HepG2 (cell line): ENCODE data around the gene FANCE. TPM values are rescaled to one million over a fixed set of nuclear protein-coding genes. Genes with fewer than 3 reads are reported as not detected.

ENCODE experiments used
- ATAC-seq: fragments of 200-7000 bp; cut with Tn5 transposase; 3 replicates; pipeline ENCODE4 v1.9.1; 2020; ENCODE audit warnings: mild to moderate bottlenecking, moderate library complexity
- BruUV-seq: library from RNA; stranded (reverse); fragments of 400-500 nt; replicated peaks from 2 replicates; lab custom pipeline; 2021; lab: Mats Ljungman, UMichigan
- CTCF ChIA-PET: fragments of 300-600 bp; formaldehyde crosslinking; extraction: SDS; loops from one replicate; lab custom pipeline; 2021; ENCODE audit warnings: low total read pairs, inconsistent platforms, low intra/inter-chr PET ratio; lab: Yijun Ruan, JAX
- POLR2A ChIA-PET: fragments of 350-600 bp; sonication (Branson Sonifier 250); formaldehyde crosslinking; loops from one replicate; lab custom pipeline; 2020; ENCODE audit warnings: antibody characterized with exemption, inconsistent platforms; lab: Yijun Ruan, JAX
- DNase-seq: peaks from one replicate; pipeline ENCODE4 v3.0.0-alpha.2; 2015; ENCODE audit warnings: low spot score
- FAIRE-seq: peaks from 3 replicates; lab custom pipeline; 2011; peaks lifted over from hg19 to GRCh38; lab: Jason Lieb, UNC
- H2AFZ ChIP-seq: one replicate; pipeline ENCODE4 v1.6.1; 2011; ENCODE audit warnings: low read length, inconsistent platforms
- H3K27ac ChIP-seq: fragments of 300-600 bp; 3 replicates; pipeline ENCODE4 v1.8.0; 2011; ENCODE audit warnings: mixed run types, mild to moderate bottlenecking, mixed read lengths, low read length, inconsistent platforms; ENCODE audit not compliant: insufficient read depth; ENCODE audit errors: extremely low read length
- H3K27me3 ChIP-seq, 2 experiments: fragments of 200-600 bp in 1 of 2; 2 replicates in 1 of 2; 3 replicates in 1 of 2; pipeline versions ENCODE4 v1.6.0 to v1.8.0; 2011; ENCODE audit warnings: low read length in 2 of 2, mild to moderate bottlenecking in 2 of 2, moderate library complexity in 2 of 2, inconsistent platforms in 1 of 2; ENCODE audit not compliant: insufficient read depth in 2 of 2, control insufficient read depth in 1 of 2
- H3K36me3 ChIP-seq, 2 experiments: fragments of 200-600 bp in 1 of 2; replicated peaks in 1 of 2; 2 replicates in 1 of 2; 3 replicates in 1 of 2; pipeline versions ENCODE4 v1.5.1 to v1.8.0; 2011; ENCODE audit warnings: low read length in 2 of 2, inconsistent platforms in 1 of 2; ENCODE audit not compliant: insufficient read depth in 2 of 2, control insufficient read depth in 1 of 2
- H3K4me1 ChIP-seq: 2 replicates; pipeline ENCODE4 v1.5.1; 2012; ENCODE audit warnings: low read length, inconsistent platforms; ENCODE audit not compliant: insufficient read depth
- H3K4me2 ChIP-seq: 2 replicates; pipeline ENCODE4 v1.6.0; 2011; ENCODE audit warnings: low read depth, low read length, inconsistent platforms
- H3K4me3 ChIP-seq, 3 experiments: fragments of 200-600 bp in 1 of 3; sonication (generic), shearing (Covaris generic) in 1 of 3; replicated peaks in 1 of 3; 2 replicates each; pipeline ENCODE4 v1.5.1; 2011 to 2016; ENCODE audit warnings: low read length in 3 of 3, inconsistent platforms in 2 of 3, low read depth in 2 of 3, mild to moderate bottlenecking in 2 of 3, control low read depth in 1 of 3, mixed read lengths in 1 of 3; ENCODE audit not compliant: insufficient read depth in 1 of 3
- H3K79me2 ChIP-seq: one replicate; pipeline ENCODE4 v1.6.1; 2011; ENCODE audit warnings: low read length, inconsistent platforms; ENCODE audit not compliant: insufficient read depth
- H3K9ac ChIP-seq: 2 replicates; pipeline ENCODE4 v1.6.0; 2011; ENCODE audit warnings: mild to moderate bottlenecking, low read depth, low read length, inconsistent platforms; ENCODE audit not compliant: insufficient read depth
- H3K9me3 ChIP-seq: 2 replicates; pipeline ENCODE4 v1.5.1; 2012; ENCODE audit warnings: mild to moderate bottlenecking, low read length
- H4K20me1 ChIP-seq: 2 replicates; pipeline ENCODE4 v1.6.0; 2011; ENCODE audit warnings: inconsistent platforms, mild to moderate bottlenecking, low read length, moderate library complexity; ENCODE audit not compliant: insufficient read depth
- AGO2 ChIP-seq: fragments of 200-400 bp; formaldehyde crosslinking; optimal IDR thresholded peaks from 2 replicates; pipeline ENCODE3; 2017; ENCODE audit warnings: mild to moderate bottlenecking, low read depth, low read length, moderate library complexity
- ATF7 ChIP-seq, 2 experiments: fragments of 450-650 bp in 1 of 2; sonication (generic) in 1 of 2; formaldehyde crosslinking in 1 of 2; IDR thresholded peaks; 2 replicates each; pipeline versions ENCODE4 v1.4.0 to v1.6.1; 2016 to 2020; ENCODE audit warnings: antibody characterized with exemption in 1 of 2, mild to moderate bottlenecking in 1 of 2, missing genetic modification reagents in 1 of 2
- CSRNP2 ChIP-seq: sonication (generic); formaldehyde crosslinking; conservative IDR thresholded peaks from 2 replicates; pipeline ENCODE4 v1.8.0; 2022; ENCODE audit warnings: low read depth, missing genetic modification reagents
- DDIT3 ChIP-seq: sonication (generic); formaldehyde crosslinking; IDR thresholded peaks from 2 replicates; pipeline ENCODE4 v1.4.0; 2020; ENCODE audit warnings: mild to moderate bottlenecking, missing genetic modification reagents
- HDAC2 ChIP-seq: sonication (generic); formaldehyde crosslinking; IDR thresholded peaks from 2 replicates; pipeline ENCODE4 v1.4.0; 2020; ENCODE audit warnings: missing genetic modification reagents
- NFKB2 ChIP-seq: sonication (generic); formaldehyde crosslinking; IDR thresholded peaks from 2 replicates; pipeline ENCODE4 v1.4.0; 2020; ENCODE audit warnings: missing genetic modification reagents, borderline replicate concordance
- NR0B2 ChIP-seq: sonication (generic); formaldehyde crosslinking; IDR thresholded peaks from 2 replicates; pipeline ENCODE4 v1.4.0; 2020; ENCODE audit warnings: mild to moderate bottlenecking, missing genetic modification reagents
- NR1H2 ChIP-seq: sonication (generic); formaldehyde crosslinking; IDR thresholded peaks from 2 replicates; pipeline ENCODE4 v1.8.1; 2022; ENCODE audit warnings: low read depth, missing genetic modification reagents, borderline replicate concordance
- POGZ ChIP-seq: sonication (generic); formaldehyde crosslinking; IDR thresholded peaks from 2 replicates; pipeline ENCODE4 v1.4.0; 2020; ENCODE audit warnings: mild to moderate bottlenecking, missing genetic modification reagents
- POLR2AphosphoS2 ChIP-seq: IDR thresholded peaks from 2 replicates; pipeline ENCODE4 v1.6.1; 2011; ENCODE audit warnings: low read depth, low read length, improper control_type of control experiment
- POLR2G ChIP-seq: fragments of 200-400 bp; formaldehyde crosslinking; IDR thresholded peaks from 2 replicates; pipeline ENCODE4 v1.6.1; 2018; ENCODE audit warnings: mild to moderate bottlenecking, low read depth, low read length, moderate library complexity
- RBM22 ChIP-seq: fragments of 200-400 bp; formaldehyde crosslinking; optimal IDR thresholded peaks from 2 replicates; pipeline ENCODE3; 2017; ENCODE audit warnings: mild to moderate bottlenecking, low read length, moderate library complexity
- SOX5 ChIP-seq: IDR thresholded peaks from 2 replicates; pipeline ENCODE4 v1.6.1; 2016; ENCODE audit warnings: borderline replicate concordance
- TCF7 ChIP-seq: sonication (generic); IDR thresholded peaks from 2 replicates; pipeline ENCODE4 v1.6.1; 2016; ENCODE audit warnings: antibody characterized with exemption, low read depth
- TOE1 ChIP-seq: sonication (generic); formaldehyde crosslinking; IDR thresholded peaks from 2 replicates; pipeline ENCODE4 v1.4.0; 2020; ENCODE audit warnings: mild to moderate bottlenecking, missing genetic modification reagents
- ZBTB25 ChIP-seq: IDR thresholded peaks from 2 replicates; pipeline ENCODE4 v1.6.1; 2018; ENCODE audit warnings: missing genetic modification reagents
- ZNF263 ChIP-seq: sonication (generic); formaldehyde crosslinking; IDR thresholded peaks from 2 replicates; pipeline ENCODE4 v1.4.0; 2020; ENCODE audit warnings: missing genetic modification reagents
- ZNF782 ChIP-seq: sonication (generic); formaldehyde crosslinking; IDR thresholded peaks from 2 replicates; pipeline ENCODE4 v1.4.0; 2020; ENCODE audit warnings: missing genetic modification reagents, mild to moderate bottlenecking, borderline replicate concordance
- WGBS: methylation state at CpG from one replicate; pipeline ENCODE4 v1.1.6; 2017; ENCODE audit warnings: low lambda C conversion rate; 5-methylcytosine and 5-hydroxymethylcytosine counted together
- in situ Hi-C: cut with HindIII; loops from 2 replicates; pipeline ENCODE4 v1.10.0; 2017; ENCODE audit warnings: low pct_unique_long_range_greater_than_20kb; ENCODE audit not compliant: extremely low pct_ligation_motif_present
- intact Hi-C: fragments of 100-400 bp; cut with micrococcal nuclease; formaldehyde crosslinking; loops from one replicate; pipeline ENCODE4 v1.10.0; 2022; ENCODE audit not compliant: unreplicated experiment
- polyA plus RNA-seq, 8 experiments: library from polyadenylated mRNA; depleted of rRNA in 3 of 8; stranded (reverse) in 7 of 8; unstranded in 1 of 8; fragments of >200 nt; fragmentation: Illumina TruSeq in 4 of 8; extraction: Trizol in 4 of 8; gene quantifications; 2 replicates each; pipeline versions ENCODE4 v1.2.1 to v1.2.3, GENCODE V29; 2011 to 2016; ENCODE audit warnings: low read depth in 4 of 8, missing spikeins in 1 of 8, mixed read lengths in 1 of 8; ENCODE audit not compliant: insufficient read depth in 1 of 8
- total RNA-seq, 5 experiments: library from RNA; depleted of rRNA; stranded (reverse); fragments of >200 nt; fragmentation: Illumina TruSeq; extraction: Trizol; gene quantifications; 2 replicates each; pipeline ENCODE4 v1.2.3, GENCODE V29; 2016; ENCODE audit warnings: low read depth in 1 of 5

Gene FANCE
- total and polyA plus RNA-seq, 2 of the 13 experiments (the other 11 are each of a cell fraction or from before 2014, with no cell fraction given), result 7.1 to 11.2 TPM

GRCh38 chr6:35474131-35474941 lies 22.2 kb downstream of the FANCE start:
- Histone ChIP-seq H3K4me2 (no peak overlapping the region), H3K27me3 (no peaks in the 10 kb centered on the region), H3K9me3 (no peaks in the 10 kb centered on the region), H3K27ac (peak overlapping the region; percentile 55), H4K20me1 (peaks cover 43% of the 10 kb centered on the region), H3K79me2 (peaks cover 18% of the 10 kb centered on the region), H3K4me3 (no peak overlapping the region), H3K36me3 (peaks cover 7 to 35% of the 10 kb centered on the region in 2 experiments), H3K4me1 (peaks cover 53% of the 10 kb centered on the region), H3K9ac (no peak overlapping the region), H2AFZ (no peak overlapping the region)
- CTCF ChIA-PET, result no interaction called here
- BruUV-seq, result no TSS peak
- no peak for FAIRE-seq
- 96% methylated on average over 13 of the region's 14 CpGs for WGBS
- ATAC-seq, result peak; percentile 26
- in situ Hi-C loops (no loop called here), intact Hi-C loops (no loop called here)
- DNase-seq, result no peak
- POLR2A ChIA-PET, result interaction anchor here (1.2 to 9.7 kb wide), 5 partner anchors 16 to 156 kb away, joined by 4 to 88 read pairs (median 5); partner anchors contain the start of gene TEAD3
- TF ChIP-seq NR0B2, result no peak
- TF ChIP-seq ZNF263 (CRISPR knock-in tag), result 0 out of 2 replicates have a peak, but pooled peaks have one; percentile 13
- peak; percentile 61 for TF ChIP-seq RBM22
- TF ChIP-seq DDIT3 (CRISPR knock-in tag), result no peak
- no peak for TF ChIP-seq SOX5 (CRISPR knock-in tag)
- no peak for TF ChIP-seq ATF7 (IDR thresholded peaks at IDR 0.05)
- no peak for TF ChIP-seq ATF7 (CRISPR knock-in tag; IDR thresholded peaks at IDR 0.05)
- TF ChIP-seq AGO2, result peak; percentile 95
- TF ChIP-seq TCF7, result no peak
- no peak for TF ChIP-seq ZBTB25 (CRISPR knock-in tag)
- TF ChIP-seq CSRNP2 (CRISPR knock-in tag), result no peak
- TF ChIP-seq POLR2G, result peak; percentile 45
- 0 out of 2 replicates have a peak, but pooled peaks have one; percentile 1 for TF ChIP-seq NFKB2 (CRISPR knock-in tag)
- no peak for TF ChIP-seq ZNF782 (CRISPR knock-in tag)
- TF ChIP-seq HDAC2 (CRISPR knock-in tag), result no peak
- no peak for TF ChIP-seq TOE1 (CRISPR knock-in tag)
- TF ChIP-seq POLR2AphosphoS2, result peak; percentile 46; the same call in 1 of the 2 replicates
- no peak for TF ChIP-seq POGZ
- no peak for TF ChIP-seq NR1H2 (CRISPR knock-in tag)
